ENCODE results near the gene MYOF. TPM values are rescaled to one million over a fixed set of nuclear protein-coding genes. Genes with fewer than 3 reads are reported as not detected.

The MYOF gene, protein sequence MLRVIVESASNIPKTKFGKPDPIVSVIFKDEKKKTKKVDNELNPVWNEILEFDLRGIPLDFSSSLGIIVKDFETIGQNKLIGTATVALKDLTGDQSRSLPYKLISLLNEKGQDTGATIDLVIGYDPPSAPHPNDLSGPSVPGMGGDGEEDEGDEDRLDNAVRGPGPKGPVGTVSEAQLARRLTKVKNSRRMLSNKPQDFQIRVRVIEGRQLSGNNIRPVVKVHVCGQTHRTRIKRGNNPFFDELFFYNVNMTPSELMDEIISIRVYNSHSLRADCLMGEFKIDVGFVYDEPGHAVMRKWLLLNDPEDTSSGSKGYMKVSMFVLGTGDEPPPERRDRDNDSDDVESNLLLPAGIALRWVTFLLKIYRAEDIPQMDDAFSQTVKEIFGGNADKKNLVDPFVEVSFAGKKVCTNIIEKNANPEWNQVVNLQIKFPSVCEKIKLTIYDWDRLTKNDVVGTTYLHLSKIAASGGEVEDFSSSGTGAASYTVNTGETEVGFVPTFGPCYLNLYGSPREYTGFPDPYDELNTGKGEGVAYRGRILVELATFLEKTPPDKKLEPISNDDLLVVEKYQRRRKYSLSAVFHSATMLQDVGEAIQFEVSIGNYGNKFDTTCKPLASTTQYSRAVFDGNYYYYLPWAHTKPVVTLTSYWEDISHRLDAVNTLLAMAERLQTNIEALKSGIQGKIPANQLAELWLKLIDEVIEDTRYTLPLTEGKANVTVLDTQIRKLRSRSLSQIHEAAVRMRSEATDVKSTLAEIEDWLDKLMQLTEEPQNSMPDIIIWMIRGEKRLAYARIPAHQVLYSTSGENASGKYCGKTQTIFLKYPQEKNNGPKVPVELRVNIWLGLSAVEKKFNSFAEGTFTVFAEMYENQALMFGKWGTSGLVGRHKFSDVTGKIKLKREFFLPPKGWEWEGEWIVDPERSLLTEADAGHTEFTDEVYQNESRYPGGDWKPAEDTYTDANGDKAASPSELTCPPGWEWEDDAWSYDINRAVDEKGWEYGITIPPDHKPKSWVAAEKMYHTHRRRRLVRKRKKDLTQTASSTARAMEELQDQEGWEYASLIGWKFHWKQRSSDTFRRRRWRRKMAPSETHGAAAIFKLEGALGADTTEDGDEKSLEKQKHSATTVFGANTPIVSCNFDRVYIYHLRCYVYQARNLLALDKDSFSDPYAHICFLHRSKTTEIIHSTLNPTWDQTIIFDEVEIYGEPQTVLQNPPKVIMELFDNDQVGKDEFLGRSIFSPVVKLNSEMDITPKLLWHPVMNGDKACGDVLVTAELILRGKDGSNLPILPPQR (N-terminal part only)
- total RNA-seq, result 352 and 379 TPM in 2 replicates

DNA sequence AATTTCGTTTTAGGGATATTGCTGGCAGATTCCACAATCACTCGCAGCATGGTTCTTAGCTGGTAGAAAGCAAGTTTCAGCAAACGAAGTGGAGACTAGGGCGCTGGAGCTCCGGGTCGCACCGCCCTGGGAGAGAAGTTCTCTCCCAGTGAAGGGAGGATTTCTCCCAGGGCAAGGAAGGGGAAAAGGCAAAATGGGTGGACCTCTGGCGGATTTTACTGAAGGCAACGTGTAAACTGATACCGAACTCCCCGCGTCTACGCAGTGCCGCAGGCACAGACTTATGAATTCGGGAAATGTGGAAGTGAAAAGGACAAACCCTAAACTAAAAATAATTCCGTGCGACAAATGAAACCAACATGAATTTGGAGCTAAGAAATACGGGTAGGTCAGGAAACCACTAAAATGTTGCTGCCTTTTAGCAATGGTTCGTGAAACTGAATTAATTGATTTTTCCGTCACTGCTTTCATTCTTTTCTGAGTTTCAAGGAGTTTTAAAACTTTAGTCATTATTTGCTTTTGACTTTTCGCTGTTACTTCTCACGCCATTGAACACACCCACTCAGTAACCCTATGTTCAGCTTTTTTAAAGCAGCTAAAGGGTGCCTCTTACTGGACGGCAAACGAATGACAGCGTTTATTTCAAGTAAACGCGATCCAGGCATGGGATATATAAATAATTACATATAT is at the start of gene MYOF:
TSS of gene MYOF (minus strand) at position 190 of the 690 bp plus-strand sequence. CDS start at position 50, 140 bp downstream.
- H3K4me3 ChIP-seq (ENCODE audit: insufficient read depth, low read length), result peak within 1 kb of the TSS; percentile 86
- H3K79me2 ChIP-seq (ENCODE audit: insufficient read depth, low read length), result peaks cover 42% of the 10 kb centered on the region
- peaks cover 11% of the 10 kb centered on the region for H3K36me3 ChIP-seq (ENCODE audit: insufficient read depth, low read length)
- H3K27ac ChIP-seq (ENCODE audit: low read depth, low read length), result peak within 1 kb of the TSS; percentile 99
- H4K20me1 ChIP-seq (ENCODE audit: insufficient read depth, low read length), result no peaks in the 10 kb centered on the region
- no peak for DNase-seq (ENCODE audit: insufficient read length, low spot score, missing footprints)
- H3K4me1 ChIP-seq (ENCODE audit: insufficient read depth, low read length), result peaks cover 19% of the 10 kb centered on the region
- H2AFZ ChIP-seq (ENCODE audit: low read length), result peak within 1 kb of the TSS; percentile 68
- H3K9me3 ChIP-seq (ENCODE audit: low read depth, low read length), result no peaks in the 10 kb centered on the region
- TF ChIP-seq, protein P1, sequence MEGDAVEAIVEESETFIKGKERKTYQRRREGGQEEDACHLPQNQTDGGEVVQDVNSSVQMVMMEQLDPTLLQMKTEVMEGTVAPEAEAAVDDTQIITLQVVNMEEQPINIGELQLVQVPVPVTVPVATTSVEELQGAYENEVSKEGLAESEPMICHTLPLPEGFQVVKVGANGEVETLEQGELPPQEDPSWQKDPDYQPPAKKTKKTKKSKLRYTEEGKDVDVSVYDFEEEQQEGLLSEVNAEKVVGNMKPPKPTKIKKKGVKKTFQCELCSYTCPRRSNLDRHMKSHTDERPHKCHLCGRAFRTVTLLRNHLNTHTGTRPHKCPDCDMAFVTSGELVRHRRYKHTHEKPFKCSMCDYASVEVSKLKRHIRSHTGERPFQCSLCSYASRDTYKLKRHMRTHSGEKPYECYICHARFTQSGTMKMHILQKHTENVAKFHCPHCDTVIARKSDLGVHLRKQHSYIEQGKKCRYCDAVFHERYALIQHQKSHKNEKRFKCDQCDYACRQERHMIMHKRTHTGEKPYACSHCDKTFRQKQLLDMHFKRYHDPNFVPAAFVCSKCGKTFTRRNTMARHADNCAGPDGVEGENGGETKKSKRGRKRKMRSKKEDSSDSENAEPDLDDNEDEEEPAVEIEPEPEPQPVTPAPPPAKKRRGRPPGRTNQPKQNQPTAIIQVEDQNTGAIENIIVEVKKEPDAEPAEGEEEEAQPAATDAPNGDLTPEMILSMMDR (IDR thresholded peaks at IDR 0.05; ENCODE audit: extremely low read depth, low read depth, low read length), result peak; percentile 64
- no peaks in the 10 kb centered on the region for H3K27me3 ChIP-seq (ENCODE audit: insufficient read depth, low read length)
- H3K4me2 ChIP-seq (ENCODE audit: insufficient read depth, low read length), result peak within 1 kb of the TSS; percentile 81

DNA sequence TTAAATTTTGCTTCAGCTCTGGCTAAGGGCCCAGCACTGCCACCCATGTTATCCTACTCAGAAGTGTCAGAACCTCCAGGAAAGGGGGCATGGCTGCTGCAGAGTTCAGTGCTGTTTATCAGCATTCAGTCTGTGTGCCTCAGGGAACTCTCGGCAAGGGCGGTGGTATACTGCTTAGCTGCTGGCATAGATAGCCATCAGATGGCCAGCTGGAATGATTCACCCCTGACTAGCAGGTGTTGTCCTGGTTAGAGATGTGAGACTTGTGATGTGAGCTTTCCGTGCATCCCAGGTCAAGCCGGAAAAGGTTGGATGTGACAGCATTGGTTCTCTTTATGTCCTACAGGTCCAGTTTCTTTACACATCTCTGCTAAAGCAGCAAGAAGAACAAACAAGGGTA is 36.4 kb upstream of the MYOF start:
- H3K27ac ChIP-seq (ENCODE audit: low read depth, low read length), result no peak overlapping the region
- no peaks in the 10 kb centered on the region for H3K27me3 ChIP-seq (ENCODE audit: insufficient read depth, low read length)
- no peaks in the 10 kb centered on the region for H3K9me3 ChIP-seq (ENCODE audit: low read depth, low read length)
- no peak overlapping the region for H3K4me3 ChIP-seq (ENCODE audit: insufficient read depth, low read length)
- no peaks in the 10 kb centered on the region for H4K20me1 ChIP-seq (ENCODE audit: insufficient read depth, low read length)
- H3K79me2 ChIP-seq (ENCODE audit: insufficient read depth, low read length), result no peaks in the 10 kb centered on the region
- no peak overlapping the region for H2AFZ ChIP-seq (ENCODE audit: low read length)
- TF ChIP-seq, protein P1 (IDR thresholded peaks at IDR 0.05; ENCODE audit: extremely low read depth, low read depth, low read length), result no peak
- H3K4me2 ChIP-seq (ENCODE audit: insufficient read depth, low read length), result no peak overlapping the region
- peaks cover 23% of the 10 kb centered on the region for H3K36me3 ChIP-seq (ENCODE audit: insufficient read depth, low read length)
- no peak for DNase-seq (ENCODE audit: insufficient read length, low spot score, missing footprints)
- peaks cover 24% of the 10 kb centered on the region for H3K4me1 ChIP-seq (ENCODE audit: insufficient read depth, low read length)

GRCh38 chr10:93516006-93516380 is 33.9 kb upstream of the MYOF start:
- no peak for DNase-seq (ENCODE audit: insufficient read length, low spot score, missing footprints)
- TF ChIP-seq, protein P1 (IDR thresholded peaks at IDR 0.05; ENCODE audit: extremely low read depth, low read depth, low read length), result no peak
- Histone ChIP-seq H3K9me3 (ENCODE audit: low read depth, low read length) (no peaks in the 10 kb centered on the region), H3K27me3 (ENCODE audit: insufficient read depth, low read length) (no peaks in the 10 kb centered on the region), H2AFZ (ENCODE audit: low read length) (peak overlapping the region; percentile 24), H4K20me1 (ENCODE audit: insufficient read depth, low read length) (no peaks in the 10 kb centered on the region), H3K79me2 (ENCODE audit: insufficient read depth, low read length) (no peaks in the 10 kb centered on the region), H3K36me3 (ENCODE audit: insufficient read depth, low read length) (peaks cover 23% of the 10 kb centered on the region), H3K4me3 (ENCODE audit: insufficient read depth, low read length) (no peak overlapping the region), H3K27ac (ENCODE audit: low read depth, low read length) (peak overlapping the region; percentile 83), H3K4me1 (ENCODE audit: insufficient read depth, low read length) (peaks cover 34% of the 10 kb centered on the region), H3K4me2 (ENCODE audit: insufficient read depth, low read length) (peak overlapping the region; percentile 57)

All from osteoblast (primary cell).